HG02840 (cell line): Measurements from ENCODE around the gene SLC7A6.

Source experiments
- ATAC-seq: cut with Tn5 transposase; IDR thresholded peaks from one replicate; pipeline ENCODE4 v1.9.1; 2021; ENCODE audit warnings: mild to moderate bottlenecking, moderate library complexity, moderate number of reproducible peaks; ENCODE audit not compliant: unreplicated experiment, low FRiP score

The SLC7A6 gene

DNA sequence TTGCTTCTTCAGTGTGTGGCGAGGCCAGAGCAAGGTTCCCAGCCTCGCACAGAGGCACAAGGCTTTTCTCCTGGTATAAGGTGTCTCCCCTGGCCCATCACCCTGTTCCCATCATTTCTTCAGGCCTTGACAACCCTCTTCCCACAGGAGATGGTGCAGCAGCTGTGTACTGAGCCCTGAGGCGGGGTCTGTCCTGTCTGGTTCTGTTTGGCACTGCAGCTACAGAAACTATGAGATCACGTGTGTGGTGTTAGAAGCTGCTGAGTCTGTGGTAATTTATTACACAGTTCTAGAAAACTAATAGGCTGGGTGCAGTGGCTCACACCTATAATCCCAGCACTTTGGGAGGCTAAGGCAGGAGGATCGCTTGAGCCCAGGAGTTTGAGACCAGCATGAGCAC is 11.9 kb upstream of the SLC7A6 start:
- ATAC-seq = no peak

DNA sequence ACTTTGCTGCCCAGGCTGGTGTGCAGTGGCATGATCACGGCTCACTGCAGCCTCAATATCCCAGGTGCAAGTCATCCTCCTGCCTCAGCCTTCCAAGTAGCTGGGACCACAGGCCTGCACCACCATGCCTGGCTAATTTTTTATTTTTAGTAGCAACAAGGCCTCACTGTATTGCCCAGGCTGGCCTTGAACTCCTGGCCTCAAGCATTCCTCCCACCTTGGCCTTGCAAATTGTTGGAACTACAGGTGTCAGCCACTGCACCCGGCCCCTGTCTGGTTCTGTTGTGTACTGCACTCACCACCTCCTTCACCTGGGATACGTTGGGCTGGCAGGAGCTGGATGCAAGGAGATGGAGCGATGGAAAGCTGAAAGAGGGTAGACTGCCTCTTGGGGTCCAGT is 10.6 kb upstream of the SLC7A6 start:
- no peak for ATAC-seq

DNA sequence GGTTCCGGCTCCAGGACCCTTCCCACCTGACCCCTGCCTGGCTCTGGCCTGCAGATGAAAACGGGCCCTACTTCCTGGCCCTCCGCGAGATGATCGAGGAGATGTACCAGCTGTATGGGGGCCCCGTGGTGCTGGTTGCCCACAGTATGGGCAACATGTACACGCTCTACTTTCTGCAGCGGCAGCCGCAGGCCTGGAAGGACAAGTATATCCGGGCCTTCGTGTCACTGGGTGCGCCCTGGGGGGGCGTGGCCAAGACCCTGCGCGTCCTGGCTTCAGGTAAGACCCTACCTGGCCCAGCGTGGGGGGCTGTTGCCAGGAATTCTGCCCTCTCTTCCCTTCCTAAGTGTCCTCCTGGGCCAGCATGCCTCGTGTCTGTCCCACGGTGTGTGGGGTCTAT is 8.6 kb upstream of the SLC7A6 start:
- no peak for ATAC-seq

DNA sequence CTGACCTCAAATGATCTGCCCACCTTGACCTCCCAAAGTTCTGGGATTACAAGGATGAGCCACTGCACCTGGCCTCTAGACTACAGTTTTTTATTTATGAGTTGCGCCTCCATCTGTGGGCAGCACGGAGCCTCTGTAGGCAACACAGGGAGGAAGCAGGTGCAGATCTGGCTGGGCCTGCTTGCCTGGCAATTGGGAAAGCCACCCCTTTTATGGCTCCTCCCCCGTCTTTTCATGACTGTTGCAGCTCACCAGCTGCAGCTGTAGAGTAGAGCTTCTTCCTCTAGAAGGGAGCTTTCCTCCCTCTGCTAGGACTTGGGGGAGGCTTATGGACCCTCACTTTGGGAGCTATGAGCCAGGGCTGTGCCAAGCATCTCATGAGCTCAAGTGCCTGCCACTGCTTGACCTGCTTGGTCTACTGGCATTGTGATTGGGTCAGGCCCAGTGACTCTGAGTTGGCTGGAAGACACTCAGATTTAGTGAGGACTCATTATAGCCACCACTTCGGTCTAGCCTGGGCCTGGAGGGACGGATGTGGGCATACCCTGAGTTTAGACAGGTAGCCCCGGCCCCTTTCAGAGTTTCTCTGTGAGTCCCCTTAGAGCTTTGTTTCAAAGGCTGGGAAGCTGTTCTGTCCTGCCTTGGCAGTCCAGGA is 6.9 kb upstream of the SLC7A6 start:
- no peak for ATAC-seq

DNA sequence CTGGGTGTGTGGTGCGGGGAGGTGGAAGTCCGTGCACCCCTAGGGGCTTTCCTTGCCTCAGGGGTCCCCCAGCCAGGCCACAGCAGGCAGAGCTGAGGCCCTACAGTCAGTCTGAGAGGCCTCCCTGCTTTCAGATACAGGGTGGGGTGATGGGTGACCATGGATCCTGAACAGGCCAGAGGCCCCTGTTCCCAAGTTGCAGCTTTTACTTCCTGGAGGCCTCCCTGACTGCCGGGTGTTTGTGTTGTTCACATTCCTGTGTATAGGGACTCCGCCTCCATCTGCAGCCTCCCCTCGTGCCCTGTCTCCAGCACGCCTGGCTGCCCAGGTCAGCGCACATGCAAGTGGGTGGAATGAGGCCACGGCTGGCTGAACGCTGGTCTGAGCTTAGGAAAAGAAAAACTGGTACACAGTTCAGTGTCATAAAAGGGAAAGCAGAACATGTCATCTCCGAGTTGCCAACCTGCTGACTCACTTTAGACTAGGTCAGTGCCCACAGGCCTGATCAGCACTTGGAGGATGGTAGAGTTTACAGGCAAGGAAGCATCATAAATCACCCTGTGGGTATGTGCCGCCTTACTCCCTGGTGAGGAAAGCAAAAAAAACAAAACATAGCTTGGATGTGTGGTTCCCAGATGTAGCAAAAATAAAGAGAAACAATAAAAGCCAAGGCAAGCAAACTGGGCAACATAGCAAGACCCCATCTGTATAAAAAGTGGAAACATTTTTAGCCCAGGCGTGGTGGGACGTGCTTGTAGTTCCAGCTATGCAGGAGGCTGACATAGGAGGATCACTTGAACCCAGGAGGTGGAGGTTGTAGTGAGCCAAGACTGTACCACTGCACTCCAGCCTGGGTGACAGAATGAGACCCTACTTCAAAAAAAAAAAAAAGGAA is 6.2 kb upstream of the SLC7A6 start:
- ATAC-seq = no peak

DNA sequence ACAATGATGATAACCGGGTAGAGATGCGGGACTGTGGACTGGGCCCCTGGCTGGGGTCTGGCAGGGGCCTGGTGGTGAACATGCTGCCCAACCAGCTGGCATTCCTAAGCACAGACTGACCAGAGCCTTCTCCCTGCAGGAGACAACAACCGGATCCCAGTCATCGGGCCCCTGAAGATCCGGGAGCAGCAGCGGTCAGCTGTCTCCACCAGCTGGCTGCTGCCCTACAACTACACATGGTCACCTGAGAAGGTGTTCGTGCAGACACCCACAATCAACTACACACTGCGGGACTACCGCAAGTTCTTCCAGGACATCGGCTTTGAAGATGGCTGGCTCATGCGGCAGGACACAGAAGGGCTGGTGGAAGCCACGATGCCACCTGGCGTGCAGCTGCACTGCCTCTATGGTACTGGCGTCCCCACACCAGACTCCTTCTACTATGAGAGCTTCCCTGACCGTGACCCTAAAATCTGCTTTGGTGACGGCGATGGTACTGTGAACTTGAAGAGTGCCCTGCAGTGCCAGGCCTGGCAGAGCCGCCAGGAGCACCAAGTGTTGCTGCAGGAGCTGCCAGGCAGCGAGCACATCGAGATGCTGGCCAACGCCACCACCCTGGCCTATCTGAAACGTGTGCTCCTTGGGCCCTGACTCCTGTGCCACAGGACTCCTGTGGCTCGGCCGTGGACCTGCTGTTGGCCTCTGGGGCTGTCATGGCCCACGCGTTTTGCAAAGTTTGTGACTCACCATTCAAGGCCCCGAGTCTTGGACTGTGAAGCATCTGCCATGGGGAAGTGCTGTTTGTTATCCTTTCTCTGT is 5.1 kb upstream of the SLC7A6 start:
- ATAC-seq = no peak

DNA sequence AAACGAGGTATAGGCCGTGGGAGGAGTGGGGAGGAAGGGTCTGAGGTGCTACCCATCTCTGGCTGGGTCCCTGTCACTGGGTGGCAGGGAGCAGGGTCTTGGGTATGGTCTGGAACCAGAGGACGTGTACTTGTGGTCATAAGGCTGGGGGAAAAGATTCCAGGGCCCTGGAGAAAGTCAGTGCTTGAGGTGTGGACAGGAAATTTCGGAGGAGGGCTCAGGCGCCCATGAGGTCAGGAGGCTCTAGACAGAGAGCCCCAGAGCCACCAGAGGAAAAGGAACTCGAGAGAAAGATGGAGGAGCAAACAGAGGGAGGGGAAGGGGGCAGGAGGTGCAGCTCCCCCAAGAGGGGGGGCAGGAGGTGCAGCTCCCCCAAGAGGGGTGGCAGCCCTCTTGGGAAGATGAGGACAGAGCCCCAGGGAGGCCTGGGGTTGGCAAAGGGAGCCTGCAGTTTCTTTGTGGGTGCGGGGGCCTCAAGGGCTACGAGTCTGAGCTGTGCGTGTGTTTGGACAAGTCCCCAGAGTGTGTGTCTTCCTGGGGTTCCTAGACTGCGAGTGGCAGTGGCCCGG is 683 bp upstream of the SLC7A6 start:
- no peak for ATAC-seq

DNA sequence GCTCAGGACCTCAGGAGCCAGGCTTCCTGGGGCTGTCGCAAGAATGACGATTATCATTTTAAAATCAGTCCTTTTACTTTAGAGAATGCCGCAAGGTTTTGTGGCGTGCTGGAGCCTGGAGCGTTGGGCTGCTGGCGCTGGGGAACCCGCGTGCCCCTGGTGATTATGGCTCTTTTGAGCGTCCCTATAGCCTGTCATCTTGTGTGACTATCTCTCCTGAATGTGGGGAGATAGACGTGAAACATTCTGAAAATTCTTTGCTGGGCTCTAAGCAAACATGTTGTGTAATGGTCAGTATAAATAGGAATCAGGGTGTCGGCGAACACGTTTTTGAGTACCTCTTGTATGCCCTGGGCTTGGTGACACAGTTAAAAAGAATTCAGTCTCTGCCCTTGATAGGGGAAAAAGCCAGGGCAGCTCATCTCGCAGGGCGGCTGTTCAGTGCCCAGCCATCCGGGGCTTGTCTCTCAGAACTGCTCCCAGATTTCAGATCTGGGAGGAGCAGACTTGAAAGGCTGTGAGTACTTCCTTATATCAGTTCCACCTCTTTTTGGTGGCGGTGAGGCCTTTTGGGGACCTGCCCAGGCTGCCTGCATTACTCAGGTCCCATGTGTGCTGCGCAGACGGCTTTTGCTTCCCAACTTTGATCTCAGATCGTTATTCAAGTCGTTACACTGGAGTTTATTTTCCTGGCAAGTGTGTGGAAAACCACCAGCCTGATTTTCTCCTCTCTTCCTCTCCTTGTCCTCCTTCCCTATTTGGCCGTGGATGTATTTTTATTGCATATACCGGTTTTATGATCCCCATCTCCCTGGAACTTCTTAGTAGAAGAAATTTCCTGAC is 973 bp downstream of the SLC7A6 start:
- ATAC-seq = no peak

DNA sequence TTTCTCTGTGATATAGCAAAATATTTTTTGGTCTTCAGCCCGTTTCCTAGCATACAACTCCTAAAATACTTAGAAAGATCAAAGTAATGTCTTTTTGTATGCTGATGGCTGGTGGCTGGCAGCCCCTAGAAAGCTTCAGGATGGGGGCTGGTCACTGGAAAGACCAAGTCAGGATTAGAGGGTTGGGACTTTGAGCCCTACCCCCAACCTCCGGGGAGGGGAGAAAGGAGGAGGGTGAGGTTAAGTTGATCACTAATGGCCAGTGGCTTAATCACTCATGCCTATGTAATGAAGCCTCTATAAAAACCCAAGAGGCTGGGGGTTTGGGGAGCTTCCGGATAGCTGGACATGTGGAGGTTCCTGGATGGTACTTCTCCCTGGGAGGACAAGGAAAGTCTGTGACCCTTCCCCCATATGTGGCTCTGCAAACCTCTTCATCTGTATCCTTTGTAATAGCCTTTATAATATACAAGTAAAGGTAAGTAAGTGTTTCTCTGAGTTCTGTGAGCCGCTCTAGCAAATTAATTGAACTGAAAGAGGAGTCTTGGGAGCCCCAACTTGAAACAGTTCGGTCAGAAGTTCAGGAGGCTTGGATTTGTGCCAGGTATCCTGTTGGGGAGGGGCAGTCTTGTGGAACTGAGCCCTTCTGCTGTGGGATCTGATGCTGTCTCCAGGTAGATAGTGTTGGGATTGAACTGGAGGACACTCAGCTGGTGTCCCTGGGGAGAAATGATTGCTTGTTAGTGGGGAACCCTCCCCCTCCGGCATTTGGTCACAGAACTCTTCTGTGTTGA is 3.5 kb downstream of the SLC7A6 start:
- no peak for ATAC-seq

DNA sequence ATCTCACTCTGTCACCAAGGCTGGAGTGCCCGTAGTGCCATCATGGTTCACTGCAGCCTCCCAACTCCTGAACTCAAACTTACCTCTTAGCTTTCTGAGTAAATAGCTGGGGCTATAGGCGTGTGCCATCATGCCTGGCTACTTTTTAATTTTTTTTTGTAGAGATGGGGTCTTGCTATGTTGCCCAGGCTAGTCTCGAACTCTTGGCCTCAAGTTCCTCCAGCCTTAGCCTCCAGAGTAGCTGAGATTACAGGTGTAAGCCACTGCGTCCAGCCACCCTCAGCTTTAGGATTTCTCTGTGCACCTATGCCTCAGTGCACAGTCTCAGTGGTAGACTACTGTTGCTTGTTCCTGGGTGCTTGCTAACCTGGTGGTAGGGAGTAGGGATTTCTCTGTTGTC is 5.5 kb downstream of the SLC7A6 start:
- no peak for ATAC-seq

DNA sequence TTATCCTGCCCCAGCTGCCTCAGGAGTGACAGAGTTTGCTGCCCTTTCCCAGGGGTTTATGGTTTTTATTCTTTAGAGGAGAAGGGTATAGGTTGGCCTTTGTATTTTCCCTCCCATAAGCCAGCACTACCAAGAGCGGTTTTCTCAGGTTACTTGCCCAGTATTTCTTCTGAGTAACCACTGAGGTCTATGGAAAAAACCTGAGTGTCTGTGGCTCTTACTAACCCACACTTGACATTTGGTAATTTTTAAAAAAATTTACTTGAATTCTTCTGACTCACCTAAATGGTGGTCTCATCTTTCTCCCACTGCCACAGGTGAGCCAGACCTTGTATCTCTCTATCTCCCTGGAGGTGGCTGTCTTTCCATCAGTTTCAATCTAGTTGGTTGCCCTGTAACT is 6.0 kb downstream of the SLC7A6 start:
- ATAC-seq = no peak

DNA sequence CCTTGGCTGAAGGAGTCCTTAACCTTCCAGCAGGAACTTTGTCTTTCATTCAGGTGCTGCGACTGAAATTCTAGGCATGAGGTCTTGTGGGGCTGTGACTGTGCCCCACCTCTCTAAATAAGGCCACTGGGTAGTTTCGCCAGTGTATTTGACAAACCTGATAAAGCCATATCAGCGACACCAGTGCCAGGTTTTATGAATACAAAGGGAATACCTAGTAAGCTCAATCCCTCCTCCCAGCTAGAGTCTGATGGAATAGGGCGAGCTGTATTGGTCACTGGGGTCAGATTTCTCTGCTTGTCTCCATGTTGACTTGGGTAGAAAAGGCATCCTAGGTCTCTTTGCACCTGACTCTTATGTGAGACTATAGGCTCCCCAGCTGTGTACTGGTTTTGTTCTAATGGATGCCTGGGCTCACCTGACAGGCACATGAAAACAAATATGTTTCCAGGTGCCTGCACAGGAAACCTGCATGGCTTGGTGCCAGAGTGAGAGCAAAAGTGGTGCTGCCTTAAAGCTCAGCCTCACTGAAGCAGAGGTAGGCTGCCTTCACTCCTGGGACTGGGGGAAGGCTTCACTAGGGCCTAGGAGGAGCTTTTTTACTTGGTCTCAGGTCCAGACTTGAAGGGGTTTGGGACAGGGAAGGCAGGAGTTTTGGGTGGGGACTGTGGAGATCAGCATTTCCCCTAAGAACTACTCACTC is 8.3 kb downstream of the SLC7A6 start:
- ATAC-seq = no peak

DNA sequence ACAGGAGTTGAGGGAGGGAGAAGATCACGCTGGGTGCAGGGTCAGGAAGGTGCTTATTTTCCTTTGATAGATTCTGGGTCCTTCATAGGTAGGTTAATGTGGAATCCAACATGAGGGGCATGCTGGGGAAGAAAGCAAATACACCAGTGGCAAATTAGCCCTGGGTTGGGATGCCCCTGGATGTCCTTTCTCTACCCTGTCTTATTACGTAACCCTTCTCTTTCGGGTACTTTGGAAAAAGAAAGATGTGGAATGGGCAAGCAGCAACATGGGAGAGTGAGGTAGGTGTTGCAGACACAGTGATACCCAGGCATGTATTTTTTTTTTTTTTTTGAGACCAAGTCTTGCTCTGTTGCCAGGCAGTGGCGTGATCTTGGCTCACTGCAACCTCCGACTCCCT is 9.1 kb downstream of the SLC7A6 start:
- ATAC-seq = no peak

DNA sequence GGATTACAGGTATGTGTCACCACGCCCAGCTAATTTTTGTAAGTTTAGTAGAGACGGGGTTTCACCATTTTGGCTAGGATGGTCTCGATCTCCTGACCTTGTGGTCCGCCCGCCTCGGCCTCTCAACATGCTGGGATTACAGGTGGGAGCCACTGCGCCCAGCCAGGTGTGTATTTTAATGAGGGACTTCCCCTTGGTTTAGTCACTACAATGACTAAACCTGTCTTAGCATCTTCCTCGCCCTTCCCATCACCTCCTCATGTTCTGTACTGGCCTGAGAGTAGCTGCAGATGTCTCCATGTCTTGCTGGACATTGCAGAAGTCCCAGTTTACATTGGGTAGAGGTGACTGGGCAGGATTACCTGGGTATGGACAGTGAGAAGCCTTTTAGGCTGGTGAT is 9.6 kb downstream of the SLC7A6 start:
- no peak for ATAC-seq

DNA sequence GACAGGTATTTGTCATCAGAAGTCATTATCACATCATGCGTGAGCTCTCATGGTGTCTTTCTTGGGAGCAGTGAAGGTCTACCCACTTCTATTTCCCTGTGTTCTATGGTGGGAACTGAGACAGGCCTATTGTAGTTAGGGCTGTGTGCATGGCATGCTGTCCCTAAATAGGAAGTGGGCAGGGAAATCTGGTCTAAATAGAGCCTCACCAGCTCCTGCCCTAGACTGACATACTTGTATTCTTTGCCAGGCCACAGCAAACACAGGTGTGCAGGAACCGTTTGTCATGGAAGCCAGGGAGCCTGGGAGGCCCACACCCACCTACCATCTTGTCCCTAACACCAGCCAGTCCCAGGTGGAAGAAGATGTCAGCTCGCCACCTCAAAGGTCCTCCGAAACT is 10.1 kb downstream of the SLC7A6 start:
- ATAC-seq = no peak

DNA sequence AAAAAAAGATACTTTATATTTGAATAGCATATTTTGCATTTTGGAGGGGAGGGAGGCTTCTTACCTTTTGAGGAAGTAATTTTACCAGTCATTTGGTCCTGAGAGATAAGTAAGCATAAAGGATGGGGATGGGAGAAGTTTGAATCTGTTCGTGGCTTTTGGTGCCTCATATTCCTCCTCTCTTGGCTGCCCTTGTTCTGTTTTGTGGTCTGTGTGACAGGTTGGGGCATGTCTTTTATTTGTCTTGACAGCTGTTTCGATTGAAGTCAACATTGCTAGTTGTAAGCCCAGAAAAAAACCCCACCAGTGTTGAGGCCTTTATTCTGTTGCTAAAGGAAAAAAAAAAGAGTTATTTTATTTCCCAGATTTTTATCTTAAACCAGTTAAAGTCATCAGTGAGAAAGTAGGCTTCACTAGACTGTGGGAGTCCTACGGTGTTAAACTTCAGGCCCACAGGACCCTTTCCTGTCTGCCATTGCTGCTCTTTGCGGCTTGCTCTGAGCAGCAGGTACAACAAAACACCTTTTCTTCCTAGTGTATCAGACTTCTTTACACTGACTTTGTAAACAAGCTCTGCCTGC is 11.4 kb downstream of the SLC7A6 start:
- peak; percentile 61 for ATAC-seq

DNA sequence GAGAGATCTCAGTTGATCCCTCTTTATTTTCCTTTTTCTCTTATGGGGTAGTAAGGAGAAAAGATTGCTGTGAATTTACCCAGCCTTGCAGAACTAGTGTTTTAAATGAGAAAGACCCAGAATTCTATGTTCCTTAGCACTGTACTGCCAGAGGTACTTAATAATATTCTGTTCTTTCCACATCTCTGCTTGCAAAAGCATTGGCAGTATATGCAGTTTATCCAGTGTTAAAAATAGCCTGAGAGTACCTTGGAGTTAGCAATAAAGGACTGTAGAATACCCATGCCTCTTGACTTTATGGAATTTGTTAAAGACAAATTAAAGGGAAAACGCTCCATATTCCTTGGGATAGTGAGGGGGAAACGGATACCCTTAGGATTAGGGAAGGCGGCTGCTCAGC is 11.9 kb downstream of the SLC7A6 start:
- ATAC-seq = no peak
